Endothelial cell of umbilical vein (primary cell): ENCODE measurements around the gene ICAM3. TPM values are rescaled to one million over a fixed set of nuclear protein-coding genes. Genes with fewer than 3 reads are reported as not detected.
"Not testable (repeated sequence)": the region's sequence is repeated elsewhere in the genome, so short reads cannot be mapped to it uniquely, and the experiment has no call there.

ENCODE experiments used
- BruUV-seq: library from RNA; stranded (reverse); fragments of 400-500 nt; replicated peaks from 2 replicates; lab custom pipeline; 2021; lab: Mats Ljungman, UMichigan
- CTCF ChIA-PET: fragments of 300-600, 350-600 bp; sonication (Branson Sonifier 250); formaldehyde crosslinking; loops from one replicate; lab custom pipeline; 2021; ENCODE audit warnings: antibody characterized with exemption, inconsistent platforms; lab: Charles Lee
- POLR2A ChIA-PET: fragments of 300-600, 350-600 bp; sonication (Branson Sonifier 250); formaldehyde crosslinking; loops from one replicate; lab custom pipeline; 2021; ENCODE audit warnings: antibody characterized with exemption, inconsistent platforms; lab: Charles Lee
- DNase-seq: peaks from one replicate; pipeline ENCODE4 v3.0.0-alpha.2; 2011; ENCODE audit warnings: low read depth, low spot score
- FAIRE-seq: peaks from 2 replicates; lab custom pipeline; 2011; peaks lifted over from hg19 to GRCh38; lab: Jason Lieb, UNC
- H2AFZ ChIP-seq: 2 replicates; pipeline ENCODE4 v1.6.0; 2012; ENCODE audit warnings: low read depth, low read length, control low read depth, inconsistent platforms
- H3K27ac ChIP-seq: 2 replicates; pipeline ENCODE4 v1.5.1; 2011; ENCODE audit warnings: low read depth, mild to moderate bottlenecking, control low read depth, low read length, moderate library complexity; ENCODE audit not compliant: insufficient read depth
- H3K27me3 ChIP-seq, 2 experiments: 2 replicates each; pipeline versions ENCODE4 v1.6.0 to v1.6.1; 2011; ENCODE audit warnings: low read length in 2 of 2, mixed read lengths in 1 of 2; ENCODE audit not compliant: control insufficient read depth in 2 of 2, insufficient read depth in 2 of 2
- H3K36me3 ChIP-seq, 2 experiments: 2 replicates in 1 of 2; 3 replicates in 1 of 2; pipeline ENCODE4 v1.5.1; 2011; ENCODE audit warnings: low read length in 2 of 2, mild to moderate bottlenecking in 1 of 2, moderate library complexity in 1 of 2; ENCODE audit not compliant: control insufficient read depth in 2 of 2, insufficient read depth in 2 of 2; ENCODE audit errors: extremely low read depth in 1 of 2
- H3K4me1 ChIP-seq: 3 replicates; pipeline ENCODE4 v1.5.1; 2011; ENCODE audit warnings: mild to moderate bottlenecking, low read length; ENCODE audit not compliant: control insufficient read depth, insufficient read depth; ENCODE audit errors: extremely low read depth
- H3K4me2 ChIP-seq: 2 replicates; pipeline ENCODE4 v1.6.1; 2011; ENCODE audit warnings: low read length, control low read depth, mixed read lengths; ENCODE audit not compliant: insufficient read depth
- H3K4me3 ChIP-seq, 3 experiments: fragments of 200-600 bp in 1 of 3; sonication (generic), shearing (Covaris generic) in 1 of 3; replicated peaks in 1 of 3; 2 replicates each; pipeline ENCODE4 v1.5.1; 2011 to 2016; ENCODE audit warnings: control low read depth in 3 of 3, low read length in 3 of 3, mild to moderate bottlenecking in 2 of 3, inconsistent platforms in 1 of 3, low read depth in 1 of 3, moderate library complexity in 1 of 3; ENCODE audit not compliant: insufficient read depth in 1 of 3
- H3K79me2 ChIP-seq: 2 replicates; pipeline ENCODE4 v1.6.0; 2012; ENCODE audit warnings: low read length, inconsistent platforms; ENCODE audit not compliant: control insufficient read depth, insufficient read depth
- H3K9ac ChIP-seq: replicated peaks from 2 replicates; pipeline ENCODE3; 2011; ENCODE audit warnings: low read length, control low read depth; ENCODE audit not compliant: insufficient read depth; ENCODE audit errors: extremely low read depth
- H3K9me1 ChIP-seq: replicated peaks from 3 replicates; pipeline ENCODE4 v1.6.0; 2011; ENCODE audit warnings: mild to moderate bottlenecking, low read length; ENCODE audit not compliant: control insufficient read depth, insufficient read depth; ENCODE audit errors: extremely low read depth
- H3K9me3 ChIP-seq: replicated peaks from 2 replicates; pipeline ENCODE4 v1.5.1; 2012; ENCODE audit warnings: low read length, inconsistent platforms; ENCODE audit not compliant: control insufficient read depth, insufficient read depth
- H4K20me1 ChIP-seq: replicated peaks from 2 replicates; pipeline ENCODE3; 2011; ENCODE audit warnings: mild to moderate bottlenecking, low read length; ENCODE audit not compliant: control insufficient read depth, insufficient read depth; ENCODE audit errors: extremely low read depth
- CTCF ChIP-seq, 2 donors: IDR thresholded peaks; 1 replicate in 1 of 2; 2 replicates in 1 of 2; pipeline ENCODE4 v1.5.1; 2011; ENCODE audit warnings: low read length in 2 of 2, mild to moderate bottlenecking in 2 of 2, moderate library complexity in 2 of 2, control low read depth in 1 of 2, inconsistent platforms in 1 of 2, low read depth in 1 of 2; ENCODE audit not compliant: insufficient read depth in 1 of 2; ENCODE audit errors: extremely low read depth in 1 of 2
- EZH2 ChIP-seq: IDR thresholded peaks from 2 replicates; pipeline ENCODE4 v1.6.1; 2012; ENCODE audit warnings: borderline replicate concordance, low read depth, mild to moderate bottlenecking, moderate library complexity, low read length, inconsistent platforms; ENCODE audit not compliant: severe bottlenecking
- FOS ChIP-seq: IDR thresholded peaks from 2 replicates; pipeline ENCODE4 v1.6.1; 2011; ENCODE audit warnings: mild to moderate bottlenecking, low read length, moderate library complexity, borderline replicate concordance; ENCODE audit not compliant: insufficient read depth
- GATA2 ChIP-seq: IDR thresholded peaks from 2 replicates; pipeline ENCODE4 v1.7.0; 2011; ENCODE audit warnings: low read depth, mild to moderate bottlenecking, moderate library complexity, mixed read lengths, low read length; ENCODE audit not compliant: insufficient read length, insufficient read depth
- JUN ChIP-seq: IDR thresholded peaks from 2 replicates; pipeline ENCODE4 v1.6.1; 2011; ENCODE audit warnings: borderline replicate concordance, low read depth; ENCODE audit not compliant: insufficient read length, insufficient read depth
- MAX ChIP-seq: IDR thresholded peaks from 2 replicates; pipeline ENCODE4 v1.6.1; 2011; ENCODE audit not compliant: insufficient read depth, insufficient read length
- MYC ChIP-seq: IDR thresholded peaks from one replicate; pipeline ENCODE4 v1.6.1; 2011; ENCODE audit warnings: mild to moderate bottlenecking, low read depth, low read length
- POLR2A ChIP-seq: IDR thresholded peaks from 2 replicates; pipeline ENCODE4 v1.6.1; 2012; ENCODE audit warnings: low read depth, mild to moderate bottlenecking, control low read depth, low read length
- POLR2AphosphoS5 ChIP-seq: IDR thresholded peaks from 2 replicates; pipeline ENCODE4 v1.6.1; 2012; ENCODE audit warnings: low read depth, mild to moderate bottlenecking, control low read depth, low read length, moderate library complexity; ENCODE audit not compliant: insufficient read depth
- dilution Hi-C: fragments of 300-500 bp; cut with MboI; formaldehyde crosslinking; loops from one replicate; pipeline ENCODE4 v1.15.0; 2019; ENCODE audit warnings: low sequenced_read_pairs; ENCODE audit not compliant: extremely low pct_ligation_motif_present
- intact Hi-C: fragments of 100-400 bp; cut with micrococcal nuclease; formaldehyde crosslinking; loops from one replicate; pipeline ENCODE4 v1.10.0; 2022
- polyA plus RNA-seq, 4 experiments: library from polyadenylated mRNA; depleted of rRNA in 3 of 4; stranded (reverse) in 3 of 4; unstranded in 1 of 4; fragments of >200 nt; gene quantifications; 2 replicates each; pipeline versions ENCODE4 v1.2.1 to v1.2.3, GENCODE V29; 2011 to 2012; ENCODE audit warnings: missing spikeins in 1 of 4
- total RNA-seq: library from RNA; stranded (reverse); gene quantifications from 2 replicates; pipeline ENCODE4 v1.2.3, GENCODE V29; 2021

The ICAM3 gene
- total and polyA plus RNA-seq, 2 donors (not counting 3 experiments of a cell fraction or from before 2014, with no cell fraction given), result 6.7 to 11.6 TPM

DNA sequence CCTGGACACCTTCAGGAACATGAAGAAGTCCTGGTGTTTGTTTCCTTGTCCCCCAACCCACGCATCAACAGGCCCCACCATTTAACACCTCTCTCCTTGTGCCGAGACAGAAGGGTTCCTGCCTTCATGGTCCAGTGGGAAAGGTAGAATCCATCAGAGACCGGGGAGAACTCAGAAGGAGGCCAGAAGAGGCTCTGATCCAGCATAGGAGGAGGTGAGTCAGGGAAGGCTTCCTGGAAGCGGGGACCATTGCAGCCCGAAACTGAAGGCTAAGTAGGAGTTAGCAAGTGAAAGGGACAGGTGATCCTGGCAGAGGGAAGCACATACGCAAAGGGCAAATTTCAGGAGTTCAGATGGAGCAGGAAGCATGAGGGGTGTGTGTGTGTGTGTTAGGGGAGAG, 484 bp downstream of the ICAM3 start:
- ChIA-PET POLR2A (no interaction called here), CTCF (no interaction called here)
- Histone ChIP-seq H3K27ac (no peak overlapping the region), H3K79me2 (no peaks in the 10 kb centered on the region), H3K9me3 (no peaks in the 10 kb centered on the region), H3K4me2 (no peak overlapping the region), H3K36me3 (no peaks in the 10 kb centered on the region), H3K27me3 (no peaks in the 10 kb centered on the region), H3K9me1 (no peaks in the 10 kb centered on the region), H3K4me3 (no peak overlapping the region), H3K4me1 (peaks cover 7% of the 10 kb centered on the region), H3K9ac (no peak overlapping the region), H2AFZ (no peak overlapping the region), H4K20me1 (no peaks in the 10 kb centered on the region)
- TF ChIP-seq EZH2 (no peak), FOS (no peak), JUN (no peak), POLR2A (no peak), POLR2AphosphoS5 (no peak), MAX (no peak), CTCF (IDR thresholded peaks at IDR 0.05; ENCODE audit: extremely low read depth in 1 of 2, insufficient read depth in 1 of 2, low read depth in 1 of 2, low read length in 2 of 2) (no peak), MYC (no peak), GATA2 (no peak)
- FAIRE-seq, result no peak
- no TSS peak for BruUV-seq
- intact Hi-C loops, result no loop called here
- dilution Hi-C loops, result no loop called here
- no peak for DNase-seq

- intact Hi-C loops, H3K9me1 ChIP-seq, H3K9me3 ChIP-seq, BruUV-seq, H3K9ac ChIP-seq, H3K36me3 ChIP-seq, CTCF ChIA-PET, H3K27ac ChIP-seq, DNase-seq, FAIRE-seq, dilution Hi-C loops, H3K4me3 ChIP-seq, H3K4me2 ChIP-seq, H3K27me3 ChIP-seq, H4K20me1 ChIP-seq, H2AFZ ChIP-seq: not testable (repeated sequence)
- peaks cover 16% of the 10 kb centered on the region for H3K4me1 ChIP-seq
- POLR2A ChIA-PET, result interaction anchor here (0.8 kb wide), 1 partner anchor 103 kb away, joined by 10 read pairs; no protein-coding TSS in a partner anchor
- peaks cover 13% of the 10 kb centered on the region for H3K79me2 ChIP-seq
These were observed 2.7 kb downstream of the ICAM3 start for GRCh38 chr19:10336725-10337124.
